ENCODE data around the gene BAIAP2L2.
"Not testable (repeated sequence)": the region's sequence is repeated elsewhere in the genome, so short reads cannot be mapped to it uniquely, and the experiment has no call there.

BAIAP2L2 gene, protein sequence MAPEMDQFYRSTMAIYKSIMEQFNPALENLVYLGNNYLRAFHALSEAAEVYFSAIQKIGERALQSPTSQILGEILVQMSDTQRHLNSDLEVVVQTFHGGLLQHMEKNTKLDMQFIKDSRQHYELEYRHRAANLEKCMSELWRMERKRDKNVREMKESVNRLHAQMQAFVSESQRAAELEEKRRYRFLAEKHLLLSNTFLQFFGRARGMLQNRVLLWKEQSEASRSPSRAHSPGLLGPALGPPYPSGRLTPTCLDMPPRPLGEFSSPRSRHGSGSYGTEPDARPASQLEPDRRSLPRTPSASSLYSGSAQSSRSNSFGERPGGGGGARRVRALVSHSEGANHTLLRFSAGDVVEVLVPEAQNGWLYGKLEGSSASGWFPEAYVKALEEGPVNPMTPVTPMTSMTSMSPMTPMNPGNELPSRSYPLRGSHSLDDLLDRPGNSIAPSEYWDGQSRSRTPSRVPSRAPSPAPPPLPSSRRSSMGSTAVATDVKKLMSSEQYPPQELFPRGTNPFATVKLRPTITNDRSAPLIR

DNA sequence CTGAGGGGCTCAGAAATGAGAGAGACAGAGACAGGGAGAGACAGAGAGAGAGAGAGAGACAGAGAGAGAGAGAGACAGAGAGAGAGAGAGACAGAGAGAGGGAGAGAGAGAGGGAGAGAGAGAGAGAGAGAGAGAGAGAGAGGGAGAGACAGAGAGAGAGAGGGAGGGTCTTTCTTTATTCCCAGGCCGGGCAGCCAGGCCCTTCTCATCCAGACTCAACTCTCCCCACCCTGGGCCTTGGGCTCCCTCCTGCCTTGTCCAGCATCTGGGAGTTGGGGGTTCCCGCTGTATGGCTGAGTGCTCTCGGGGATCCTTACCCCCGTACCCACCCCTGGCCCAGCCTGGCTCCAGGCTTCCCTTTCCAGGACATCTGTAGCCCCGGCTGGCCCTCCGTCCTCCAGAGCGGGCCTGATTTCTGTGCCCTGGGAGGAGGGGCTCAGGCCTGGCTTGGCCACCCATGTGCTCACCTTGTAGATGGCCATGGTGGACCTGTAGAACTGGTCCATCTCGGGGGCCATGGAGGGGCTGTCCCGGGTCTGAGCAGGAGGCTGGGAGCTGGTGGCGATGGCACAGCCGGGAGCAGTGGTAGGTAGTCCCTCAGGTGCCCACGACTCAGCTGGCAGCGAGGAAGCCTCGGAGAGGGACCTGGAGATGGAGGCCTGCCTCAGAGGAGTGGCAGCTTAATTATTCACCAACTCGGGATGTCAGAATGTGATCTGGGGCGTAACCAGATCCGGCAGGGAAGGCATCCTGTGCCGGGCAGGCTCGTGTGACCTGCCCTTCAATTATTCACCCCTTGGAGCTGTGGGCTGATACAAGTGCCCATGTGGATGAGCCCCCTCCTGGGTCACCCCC lies at the start of gene BAIAP2L2:
Gene BAIAP2L2, minus strand, starts transcription at position 677 of the 855 bp plus-strand sequence. Its CDS starts 159 bp downstream, at position 518.
- DNase-seq, result no peak

DNA sequence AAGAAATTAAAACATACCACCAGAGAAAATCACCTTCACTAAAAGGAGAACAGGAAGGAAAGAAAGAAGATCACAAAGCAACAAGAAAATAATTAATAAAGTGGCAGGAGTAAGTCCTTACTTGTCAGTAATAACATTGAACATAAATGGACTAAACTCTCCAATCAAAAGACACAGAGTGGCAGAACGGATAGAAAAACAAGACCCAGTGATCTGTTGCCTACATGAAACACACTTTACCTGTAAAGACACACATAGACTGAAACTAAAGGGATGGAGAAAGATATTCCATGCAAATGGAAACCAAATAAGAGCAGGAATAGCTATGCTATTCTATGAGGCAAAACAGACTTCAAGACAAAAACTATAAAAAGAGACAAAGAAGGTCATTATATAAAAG lies 45.2 kb upstream of the BAIAP2L2 start:
- DNase-seq, result no peak

DNA sequence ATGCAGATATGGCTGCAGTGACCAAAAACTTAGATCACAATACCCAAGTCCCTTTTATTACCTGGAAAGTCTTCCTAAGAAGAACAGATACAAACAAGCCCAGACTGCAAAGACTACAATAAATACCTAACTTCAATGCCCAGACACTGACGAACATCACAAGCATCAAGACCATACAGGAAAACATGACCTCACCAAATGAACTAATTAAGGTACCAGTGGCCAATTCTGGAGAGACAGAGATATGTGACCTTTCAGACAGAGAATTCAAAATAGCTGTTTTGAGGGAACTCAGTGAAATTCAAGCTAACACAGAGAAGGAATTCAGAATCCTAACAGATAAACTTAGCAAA lies 44.1 kb upstream of the BAIAP2L2 start:
- DNase-seq, result not testable (repeated sequence)

DNA sequence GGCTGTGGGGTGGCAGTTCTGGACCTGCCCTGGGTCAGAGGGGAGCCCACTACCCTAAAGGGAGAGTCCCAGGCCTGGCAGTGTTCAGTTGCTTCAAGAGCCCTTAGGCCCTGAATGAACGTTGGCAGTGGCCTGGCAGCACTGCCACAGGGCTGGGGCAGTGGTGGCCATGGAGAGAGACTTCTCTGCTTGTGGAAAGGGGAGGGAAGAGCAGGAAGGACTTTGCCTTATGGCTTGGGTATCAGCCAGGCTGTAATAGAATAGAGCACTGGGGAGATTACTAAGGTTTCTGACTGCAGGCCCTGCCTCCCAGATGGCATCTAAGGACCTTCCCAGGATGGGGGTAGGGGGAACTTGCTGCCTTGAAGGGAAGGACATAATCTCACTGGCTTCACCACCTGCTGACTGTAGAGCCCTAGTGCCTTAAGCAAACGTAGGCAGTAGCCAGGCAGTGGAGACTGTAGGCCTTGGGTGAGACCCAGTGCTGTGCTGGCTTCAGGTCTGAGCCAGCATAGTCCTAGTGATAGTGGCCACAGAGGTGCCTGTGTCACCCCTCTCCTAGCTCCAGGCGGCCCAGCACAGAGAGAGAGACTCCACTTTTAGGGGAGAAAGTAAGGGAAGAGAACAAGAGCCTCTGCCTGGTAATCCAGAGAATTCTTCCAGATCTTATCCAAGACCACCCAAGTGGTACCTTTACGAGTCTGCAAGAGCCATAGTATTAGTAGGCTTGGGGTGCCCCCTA lies 43.5 kb upstream of the BAIAP2L2 start:
- DNase-seq, result no peak

DNA sequence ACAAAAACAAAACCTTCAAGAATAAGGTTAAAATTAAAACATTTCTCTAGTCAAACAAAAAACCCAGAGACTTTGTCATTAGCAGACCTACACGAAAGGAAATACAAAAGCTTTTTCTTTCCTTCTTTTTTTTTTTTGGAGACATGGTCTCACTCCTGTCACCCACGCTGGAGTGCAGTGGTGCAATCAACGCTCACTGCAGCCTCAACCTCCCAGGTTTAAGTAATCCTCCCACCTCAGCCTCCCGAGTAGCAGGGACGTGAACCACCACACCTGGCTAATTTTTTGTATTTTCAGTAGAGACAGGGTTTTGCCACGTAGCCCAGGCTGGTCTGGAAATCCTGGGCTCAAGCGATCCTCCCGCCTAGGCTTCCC lies 40.6 kb upstream of the BAIAP2L2 start:
- DNase-seq, result no peak

DNA sequence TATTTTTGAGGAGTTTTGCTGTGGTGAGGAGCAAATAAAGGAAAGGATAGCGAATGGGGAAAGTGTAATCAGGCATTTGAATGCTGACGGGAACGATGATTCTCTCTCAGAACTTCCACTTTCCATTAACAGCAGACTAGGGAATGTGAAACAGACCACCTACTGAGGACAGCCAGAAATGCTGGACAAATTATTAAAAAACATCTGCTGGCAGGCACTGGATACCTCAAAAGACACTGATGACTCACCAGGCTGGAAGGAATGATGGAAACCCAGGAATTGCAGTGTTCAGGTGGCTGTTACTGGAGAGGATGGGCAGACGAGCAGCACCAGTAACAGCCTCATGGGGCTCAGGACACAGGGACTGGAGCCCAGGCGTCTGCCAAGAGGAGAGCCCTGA lies 37.8 kb upstream of the BAIAP2L2 start:
- DNase-seq, result no peak

DNA sequence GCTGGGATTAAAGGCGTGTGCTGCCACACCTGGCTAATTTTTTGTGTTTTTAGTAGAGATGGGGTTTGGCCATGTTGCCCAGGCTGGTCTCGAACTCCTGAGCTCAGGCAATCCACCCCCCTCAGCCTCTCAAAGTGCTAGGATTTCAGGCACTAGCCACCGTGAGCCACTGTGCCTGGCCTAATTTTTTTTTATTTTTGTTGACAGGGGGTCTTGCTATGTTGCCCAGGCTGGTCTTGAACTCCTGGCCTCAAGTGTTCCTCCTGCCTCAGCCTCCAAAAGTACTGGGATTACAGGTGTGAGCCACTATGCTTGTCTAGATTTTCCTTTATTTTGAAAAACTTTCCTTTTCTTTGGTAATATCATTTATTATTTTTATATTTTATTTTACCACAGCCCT lies 35.7 kb upstream of the BAIAP2L2 start:
- DNase-seq, result not testable (repeated sequence)

DNA sequence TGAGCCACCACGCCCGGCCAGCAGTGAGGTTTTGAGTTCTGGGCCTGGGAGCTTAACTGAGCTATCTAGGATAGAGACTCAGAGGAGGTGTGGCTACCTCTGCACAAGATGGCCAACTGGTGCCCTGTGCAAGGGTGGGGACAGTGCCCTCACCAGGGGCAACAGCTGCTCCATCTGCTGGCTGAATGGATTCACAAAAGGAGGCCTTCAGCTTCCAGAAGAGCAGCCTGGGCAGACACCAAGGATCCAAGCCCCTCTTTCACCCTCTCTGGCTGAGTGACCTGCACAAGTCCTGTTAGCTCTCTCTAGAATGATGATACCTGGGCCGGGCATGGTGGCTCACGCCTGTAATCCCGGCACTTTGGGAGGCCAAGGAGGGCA lies 33.5 kb upstream of the BAIAP2L2 start:
- DNase-seq, result no peak

DNA sequence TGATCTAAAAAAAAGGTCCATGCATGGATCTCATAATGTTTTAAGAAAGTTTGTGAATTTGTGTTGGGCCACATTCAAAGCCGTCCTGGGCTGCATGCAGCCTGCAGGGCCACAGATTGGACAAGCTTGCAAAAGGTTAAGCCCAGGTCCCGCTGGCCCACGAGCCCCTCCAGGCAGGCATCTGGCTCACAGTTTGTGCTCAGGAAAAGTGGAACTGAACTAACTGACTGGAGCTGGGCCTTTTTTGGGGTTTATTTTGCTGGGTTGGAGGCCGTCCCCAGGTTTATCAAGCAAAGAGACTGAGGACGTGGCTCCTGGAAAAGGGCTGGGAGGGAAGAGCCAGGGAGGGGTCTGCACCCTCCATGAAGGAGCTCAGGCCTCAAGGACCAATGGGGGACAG lies 32.1 kb upstream of the BAIAP2L2 start:
- no peak for DNase-seq

DNA sequence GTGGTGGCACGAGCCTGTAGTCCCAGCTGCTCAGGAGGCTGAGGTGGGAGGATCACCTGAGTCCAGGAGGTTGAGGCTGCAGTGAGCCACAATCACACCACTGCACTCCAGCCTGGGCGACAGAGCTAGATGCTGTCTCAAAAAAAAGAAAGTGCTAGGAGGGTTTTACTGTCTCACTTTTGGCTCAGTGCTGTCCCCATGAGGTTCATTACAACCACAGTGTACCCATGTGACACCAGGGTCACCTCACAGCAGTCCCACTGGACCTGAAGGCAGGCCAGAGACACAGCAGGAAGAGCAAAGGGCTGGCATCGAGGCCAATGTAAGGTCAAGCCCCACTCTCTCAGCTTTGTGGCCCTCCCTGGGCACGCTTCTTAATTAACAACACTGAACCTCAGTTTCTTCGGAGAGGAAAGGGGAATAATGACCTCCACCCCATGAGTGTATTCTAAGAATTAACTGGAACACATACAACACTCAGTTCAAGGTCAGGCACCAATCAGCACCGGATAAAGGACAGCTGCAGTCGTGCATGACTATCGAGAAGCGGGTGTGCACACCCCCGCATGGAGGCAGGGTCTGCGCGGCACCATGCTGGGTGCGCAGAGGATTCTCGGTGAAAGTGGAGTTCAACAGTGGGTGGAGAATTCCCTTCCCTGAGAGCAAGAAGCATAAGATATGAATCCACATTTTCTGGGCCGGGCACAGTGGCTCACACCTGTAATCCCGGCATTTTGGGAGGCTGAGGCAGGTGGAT lies 30.9 kb upstream of the BAIAP2L2 start:
- no peak for DNase-seq

DNA sequence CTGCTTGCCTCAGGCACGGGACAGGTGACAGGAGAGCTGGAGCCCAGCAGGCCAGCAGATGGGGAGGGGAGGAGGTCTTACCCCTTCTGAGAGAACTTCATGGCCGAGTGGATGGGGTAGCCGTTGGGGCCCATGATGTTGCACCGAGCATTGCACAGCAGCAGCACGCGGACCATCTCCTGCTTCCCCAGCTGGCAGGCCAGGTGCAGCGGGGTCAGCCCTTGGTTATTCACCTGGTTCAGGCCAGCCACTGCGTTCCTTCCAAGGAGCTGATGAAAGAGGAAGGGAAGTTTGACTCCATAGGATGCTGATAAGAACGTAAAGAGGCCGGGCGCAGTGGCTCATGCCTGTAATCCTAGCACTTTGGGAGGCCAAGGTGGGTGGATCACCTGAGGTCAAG lies 29.4 kb upstream of the BAIAP2L2 start:
- no peak for DNase-seq

DNA sequence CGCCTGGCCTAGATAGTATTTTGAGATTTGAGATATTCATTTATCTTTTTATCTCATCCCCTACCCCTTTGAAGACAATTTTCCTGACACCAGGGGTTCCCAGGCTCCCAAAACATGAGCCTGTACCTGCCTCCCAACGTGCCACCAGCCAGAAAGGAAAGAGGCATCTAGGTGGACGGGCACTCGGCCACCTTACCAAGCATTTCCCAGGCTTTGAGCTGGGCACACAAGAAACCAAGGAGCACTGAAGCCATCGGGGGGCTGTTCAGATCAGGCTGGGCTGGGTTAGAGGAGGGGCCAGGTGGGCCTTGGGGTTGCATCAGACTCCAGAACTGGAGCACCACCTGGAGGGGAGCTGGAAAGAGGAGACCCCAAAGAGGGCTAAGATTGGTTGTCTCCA lies 28.5 kb upstream of the BAIAP2L2 start:
- no peak for DNase-seq

DNA sequence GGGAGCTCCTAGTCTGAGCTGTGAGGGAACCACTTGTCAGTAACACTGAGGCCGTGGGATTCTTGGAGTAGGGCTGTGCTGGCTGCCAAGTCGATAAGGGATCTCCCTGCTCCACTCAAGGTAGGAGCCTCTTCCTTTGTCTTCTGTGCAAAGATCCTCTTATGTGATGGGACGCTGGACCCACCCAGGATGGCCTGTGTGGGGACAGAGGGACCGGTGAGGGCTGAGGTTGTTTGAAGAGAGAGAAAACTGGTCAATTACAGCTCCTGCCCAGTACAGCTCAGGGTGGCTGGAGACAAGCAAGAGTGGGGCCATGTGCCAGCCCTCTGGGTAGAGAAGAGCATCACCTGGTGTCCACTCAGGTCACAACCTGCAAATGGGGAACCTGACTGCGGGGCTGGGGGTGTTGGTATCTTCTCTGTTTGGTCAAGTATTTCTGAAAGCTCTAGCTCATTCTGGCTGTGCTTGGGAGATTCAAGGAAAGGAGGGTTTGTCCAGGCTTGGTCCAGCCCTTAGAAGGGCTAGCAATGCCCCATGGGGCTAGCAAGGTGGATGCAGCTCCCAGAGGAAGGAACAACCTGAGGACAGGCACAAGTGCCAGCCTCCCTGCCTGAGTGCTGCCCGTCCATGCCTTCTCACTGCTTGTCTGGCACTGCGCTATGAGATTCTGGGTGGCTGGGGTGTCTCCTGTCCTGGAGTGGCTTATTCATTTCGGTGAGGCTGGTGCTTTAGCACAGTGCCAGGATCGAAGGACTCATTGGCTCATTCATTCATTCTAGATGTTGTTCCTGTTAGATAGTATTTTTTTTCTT lies 27.6 kb upstream of the BAIAP2L2 start:
- no peak for DNase-seq

DNA sequence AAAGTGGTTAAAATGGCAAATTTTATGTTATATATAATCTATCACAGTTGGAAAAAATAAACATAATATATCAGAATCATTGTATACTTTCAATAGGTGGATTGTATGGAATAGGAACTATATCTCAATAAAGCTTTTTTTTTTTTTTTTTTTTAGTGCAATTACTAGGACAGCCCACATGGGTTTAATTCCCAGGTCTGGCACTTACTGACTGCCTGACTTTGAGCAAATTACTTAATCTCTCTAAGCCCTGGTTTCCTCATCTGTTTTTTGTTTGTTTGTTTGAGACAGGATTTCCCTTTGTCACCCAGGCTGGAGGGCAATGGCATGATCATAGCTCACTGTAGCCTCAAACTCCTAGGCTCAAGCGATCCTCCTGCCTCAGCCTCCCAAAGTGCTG lies 26.1 kb upstream of the BAIAP2L2 start:
- DNase-seq, result no peak

DNA sequence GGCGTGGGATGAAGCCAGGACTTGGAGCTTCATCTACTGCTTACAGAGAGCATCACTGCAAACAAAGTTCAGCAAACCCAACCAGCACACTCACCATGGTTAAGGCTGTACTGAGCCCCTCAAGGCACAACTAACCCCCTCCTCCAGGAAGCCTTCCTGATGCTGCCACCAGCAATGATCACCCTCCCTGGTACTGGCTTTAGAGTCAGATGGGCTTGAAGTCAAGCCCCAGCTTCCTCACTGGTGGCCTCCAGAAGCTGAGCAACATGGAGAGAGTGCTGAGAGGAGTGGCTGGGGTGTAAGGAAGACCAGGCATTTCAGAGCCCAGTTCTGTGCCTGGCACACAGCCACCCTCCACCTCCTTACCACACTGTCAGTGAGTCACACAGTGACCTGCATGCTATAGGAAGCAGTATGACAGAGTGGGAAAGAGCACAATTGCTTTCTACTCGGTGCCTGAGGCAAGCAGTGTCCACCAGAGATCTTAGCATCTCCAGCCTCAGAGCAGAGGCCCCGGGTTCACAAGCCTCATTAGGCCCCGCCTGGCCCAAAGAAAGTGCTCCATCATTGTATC lies 24.7 kb upstream of the BAIAP2L2 start:
- no peak for DNase-seq

DNA sequence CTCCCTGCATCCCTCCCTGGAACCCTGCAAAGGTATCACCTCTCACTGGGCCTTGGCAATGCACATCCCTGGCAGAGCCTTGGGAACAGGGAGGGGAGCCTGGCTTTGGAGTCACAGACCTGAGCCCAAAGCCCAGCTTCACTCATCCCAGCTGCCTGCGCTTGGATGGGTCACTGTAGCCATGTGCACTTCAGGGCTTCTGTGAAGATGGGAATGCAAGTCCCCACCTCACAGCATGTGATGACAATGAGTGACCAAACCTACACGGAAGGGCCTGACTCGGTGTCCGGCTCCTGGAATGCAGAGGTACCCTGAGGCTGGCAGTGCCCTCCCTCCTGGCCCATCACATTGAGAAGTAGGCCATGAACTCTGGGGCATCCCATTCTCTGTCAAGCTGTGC lies 22.8 kb upstream of the BAIAP2L2 start:
- DNase-seq, result no peak

DNA sequence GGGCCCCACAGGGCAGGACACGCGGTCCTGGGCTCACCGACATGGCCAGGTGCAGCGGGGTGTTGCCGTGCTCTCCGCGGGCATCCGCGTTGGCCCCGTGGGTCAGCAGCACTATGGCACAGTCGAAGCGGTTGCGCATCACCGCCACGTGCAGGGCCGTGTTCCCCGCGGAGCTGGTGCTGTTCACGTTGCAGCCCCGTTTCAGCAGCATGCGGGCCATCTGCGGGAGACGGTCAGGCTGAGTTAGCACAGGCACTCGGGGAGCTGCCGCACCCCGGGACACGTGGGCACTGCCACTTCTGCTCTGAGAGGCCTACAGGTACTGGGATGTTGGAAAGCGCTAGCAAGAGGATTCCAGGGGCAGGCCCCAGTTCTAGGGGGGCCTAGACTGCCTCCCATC lies 22.3 kb upstream of the BAIAP2L2 start:
- no peak for DNase-seq

DNA sequence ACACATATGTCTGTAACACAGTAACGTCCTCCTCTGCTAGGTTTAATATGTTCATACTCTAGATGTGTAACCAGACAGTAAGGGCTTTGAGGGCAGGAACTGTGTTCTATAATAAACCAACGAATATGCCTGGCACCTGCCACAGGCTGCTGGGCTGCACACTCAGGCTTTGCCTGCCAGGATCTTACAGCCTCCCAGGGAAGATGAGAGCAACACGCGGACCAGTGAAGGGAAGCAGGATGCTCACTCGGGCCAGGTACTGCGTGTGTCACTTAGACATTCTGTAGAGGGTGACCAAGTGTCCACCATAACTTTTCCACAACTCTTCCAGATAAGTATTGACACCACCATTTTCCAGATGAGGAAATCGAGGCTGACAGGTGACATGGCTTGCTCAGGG lies 21.7 kb upstream of the BAIAP2L2 start:
- no peak for DNase-seq

DNA sequence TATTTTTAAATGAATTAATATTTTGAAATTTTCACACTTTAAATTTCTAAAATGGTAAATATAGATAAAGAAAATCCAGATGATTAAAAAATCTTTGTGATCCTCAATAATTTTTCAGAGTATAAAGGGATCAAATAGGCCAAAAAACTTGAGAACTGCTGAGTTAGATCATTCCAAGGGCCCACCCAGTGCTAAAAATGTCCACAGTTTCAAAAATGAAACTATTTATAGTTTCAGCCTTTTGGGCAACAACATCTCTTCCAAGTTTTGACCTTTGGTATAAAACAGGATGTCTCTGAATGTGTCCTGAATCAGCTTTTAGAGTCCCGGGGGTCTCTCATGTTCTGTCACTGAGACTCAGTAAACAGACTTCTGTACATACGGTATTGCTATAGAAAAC lies 20.9 kb upstream of the BAIAP2L2 start:
- DNase-seq, result no peak

DNA sequence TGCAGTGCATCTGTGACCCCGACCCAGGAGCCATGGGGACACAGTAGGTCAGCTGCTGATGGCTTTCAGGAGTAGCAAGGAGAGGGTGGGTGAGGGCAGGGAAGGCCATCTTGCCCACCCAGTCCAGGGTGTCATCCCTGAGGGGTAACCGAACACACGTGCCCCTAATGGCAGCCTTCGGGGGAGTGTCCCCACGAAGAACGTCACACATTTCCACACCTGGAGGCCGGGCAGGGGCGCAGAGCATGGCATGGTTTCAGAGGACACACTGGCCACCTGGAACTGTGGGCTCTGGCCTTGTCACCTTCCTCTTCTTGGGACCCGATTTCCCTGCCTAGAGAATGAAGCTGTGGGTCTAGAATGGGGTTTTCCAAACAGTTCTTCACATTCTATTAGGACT lies 19.4 kb upstream of the BAIAP2L2 start:
- DNase-seq, result no peak

DNA sequence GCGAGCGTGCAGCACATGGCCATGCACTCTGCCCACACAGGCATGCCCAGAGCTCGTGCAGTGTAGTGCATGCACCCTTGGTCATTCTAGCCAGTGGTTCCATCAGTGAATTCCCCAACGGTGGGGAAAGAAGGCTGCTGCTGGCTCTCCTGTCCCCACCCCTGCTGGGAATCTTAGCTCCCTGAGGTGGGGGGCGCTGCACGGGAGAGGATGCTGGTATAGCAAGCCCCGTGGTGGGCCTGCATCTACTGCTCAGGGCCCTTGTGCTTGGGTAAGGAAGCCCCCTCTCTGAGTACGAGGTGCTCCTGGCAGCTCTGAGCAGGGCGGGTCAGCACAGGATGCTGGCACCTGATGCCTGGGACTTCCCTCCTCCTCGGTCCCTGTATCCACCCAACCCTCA lies 18.5 kb upstream of the BAIAP2L2 start:
- no peak for DNase-seq
